Bronchial epithelial cell (primary cell): ENCODE measurements around the gene CHKA. TPM values are rescaled to one million over a fixed set of nuclear protein-coding genes. Genes with fewer than 3 reads are reported as not detected.

Source experiments
- DNase-seq: peaks from one replicate; pipeline ENCODE4 v3.0.0-alpha.2; 2010; ENCODE audit warnings: low read depth
- FAIRE-seq: peaks from 2 replicates; lab custom pipeline; 2011; peaks lifted over from hg19 to GRCh38; lab: Jason Lieb, UNC
- H3K27me3 ChIP-seq: 2 replicates; pipeline ENCODE4 v1.5.1; 2011; ENCODE audit warnings: low read length; ENCODE audit not compliant: control insufficient read depth, insufficient read depth
- H3K36me3 ChIP-seq: 2 replicates; pipeline ENCODE4 v1.5.1; 2011; ENCODE audit warnings: low read length; ENCODE audit not compliant: control insufficient read depth, insufficient read depth
- H3K4me3 ChIP-seq: 2 replicates; pipeline ENCODE4 v1.5.1; 2011; ENCODE audit warnings: mild to moderate bottlenecking, low read depth, low read length, control low read depth
- total RNA-seq: library from RNA; depleted of rRNA; stranded (reverse); fragments of >200 nt; gene quantifications from 2 replicates; pipeline ENCODE4 v1.2.1, GENCODE V29; 2014
- TF ChIP-seq, protein P1 (sequence below): IDR thresholded peaks from 2 replicates; pipeline ENCODE4 v1.5.1; 2011; ENCODE audit warnings: mild to moderate bottlenecking, moderate library complexity, low read length, control low read depth, inconsistent platforms; ENCODE audit not compliant: insufficient read depth, severe bottlenecking

CHKA gene
- total RNA-seq, 1 donor from 2014 or later: 7.4 TPM

DNA sequence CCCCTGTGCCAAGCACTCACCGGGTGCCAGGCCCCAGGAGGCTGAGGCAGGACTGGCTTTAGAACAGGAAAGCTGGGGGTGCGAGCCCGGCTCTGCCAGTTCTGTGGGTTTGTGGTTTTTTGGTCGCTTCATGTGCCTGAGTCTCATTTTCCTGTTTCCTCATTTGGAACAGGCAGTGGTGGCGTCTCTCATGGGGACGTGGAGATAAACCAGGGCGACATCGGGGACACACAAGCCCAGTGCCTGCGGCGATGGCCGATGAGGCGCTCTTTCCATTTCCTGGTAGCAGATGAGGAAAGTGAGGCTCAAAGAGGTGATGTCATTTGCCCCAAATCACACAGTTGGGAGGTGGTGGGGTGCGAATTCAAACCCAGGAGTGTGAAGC lies 20.8 kb upstream of the CHKA start:
- FAIRE-seq: no peak
- DNase-seq: no peak
- TF ChIP-seq, protein P1, sequence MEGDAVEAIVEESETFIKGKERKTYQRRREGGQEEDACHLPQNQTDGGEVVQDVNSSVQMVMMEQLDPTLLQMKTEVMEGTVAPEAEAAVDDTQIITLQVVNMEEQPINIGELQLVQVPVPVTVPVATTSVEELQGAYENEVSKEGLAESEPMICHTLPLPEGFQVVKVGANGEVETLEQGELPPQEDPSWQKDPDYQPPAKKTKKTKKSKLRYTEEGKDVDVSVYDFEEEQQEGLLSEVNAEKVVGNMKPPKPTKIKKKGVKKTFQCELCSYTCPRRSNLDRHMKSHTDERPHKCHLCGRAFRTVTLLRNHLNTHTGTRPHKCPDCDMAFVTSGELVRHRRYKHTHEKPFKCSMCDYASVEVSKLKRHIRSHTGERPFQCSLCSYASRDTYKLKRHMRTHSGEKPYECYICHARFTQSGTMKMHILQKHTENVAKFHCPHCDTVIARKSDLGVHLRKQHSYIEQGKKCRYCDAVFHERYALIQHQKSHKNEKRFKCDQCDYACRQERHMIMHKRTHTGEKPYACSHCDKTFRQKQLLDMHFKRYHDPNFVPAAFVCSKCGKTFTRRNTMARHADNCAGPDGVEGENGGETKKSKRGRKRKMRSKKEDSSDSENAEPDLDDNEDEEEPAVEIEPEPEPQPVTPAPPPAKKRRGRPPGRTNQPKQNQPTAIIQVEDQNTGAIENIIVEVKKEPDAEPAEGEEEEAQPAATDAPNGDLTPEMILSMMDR: no peak
- Histone ChIP-seq H3K4me3 (no peak overlapping the region), H3K36me3 (no peaks in the 10 kb centered on the region), H3K27me3 (no peaks in the 10 kb centered on the region)

DNA sequence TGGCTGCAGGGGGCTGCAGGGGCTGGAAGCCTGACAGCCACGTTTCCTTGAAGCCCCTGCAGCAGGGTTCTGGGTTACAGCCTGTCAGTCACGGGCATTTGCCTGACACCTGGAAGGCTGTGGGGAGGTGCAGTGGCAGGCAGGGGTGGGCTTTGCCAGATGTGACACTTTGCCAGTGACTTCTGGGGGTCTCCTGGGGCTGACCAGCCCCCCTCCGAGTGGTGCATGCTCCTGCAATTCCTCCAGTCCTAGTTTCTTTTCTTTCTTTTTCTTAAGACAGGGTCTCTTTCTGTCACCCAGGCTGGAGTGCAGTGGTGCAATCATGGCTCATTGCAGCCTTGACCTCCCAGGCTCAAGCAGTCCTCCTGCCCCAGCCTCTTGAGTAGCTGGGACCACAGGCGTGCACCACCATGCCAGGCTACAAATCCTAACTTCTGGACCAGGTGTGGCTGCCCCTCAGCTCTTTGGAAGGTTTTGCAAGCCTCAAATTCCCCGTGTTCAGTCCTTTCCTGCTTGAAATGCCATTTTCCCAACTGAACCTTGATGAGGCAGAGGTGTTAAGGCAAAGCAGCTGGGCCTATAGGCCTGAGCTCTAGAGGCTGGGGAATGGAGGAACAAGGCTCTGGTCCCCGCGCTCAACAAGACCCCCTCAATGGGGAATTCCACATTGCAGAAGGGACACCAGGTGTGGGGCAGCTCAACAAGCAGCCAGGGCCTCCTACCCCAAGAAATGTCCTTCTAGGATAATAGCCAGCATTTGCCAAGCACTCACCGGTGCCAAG lies 20.2 kb upstream of the CHKA start:
- FAIRE-seq (no peak), DNase-seq (no peak)
- TF ChIP-seq, protein P1: no peak
- H3K27me3 ChIP-seq: no peaks in the 10 kb centered on the region
- H3K36me3 ChIP-seq: no peaks in the 10 kb centered on the region
- no peak overlapping the region for H3K4me3 ChIP-seq

DNA sequence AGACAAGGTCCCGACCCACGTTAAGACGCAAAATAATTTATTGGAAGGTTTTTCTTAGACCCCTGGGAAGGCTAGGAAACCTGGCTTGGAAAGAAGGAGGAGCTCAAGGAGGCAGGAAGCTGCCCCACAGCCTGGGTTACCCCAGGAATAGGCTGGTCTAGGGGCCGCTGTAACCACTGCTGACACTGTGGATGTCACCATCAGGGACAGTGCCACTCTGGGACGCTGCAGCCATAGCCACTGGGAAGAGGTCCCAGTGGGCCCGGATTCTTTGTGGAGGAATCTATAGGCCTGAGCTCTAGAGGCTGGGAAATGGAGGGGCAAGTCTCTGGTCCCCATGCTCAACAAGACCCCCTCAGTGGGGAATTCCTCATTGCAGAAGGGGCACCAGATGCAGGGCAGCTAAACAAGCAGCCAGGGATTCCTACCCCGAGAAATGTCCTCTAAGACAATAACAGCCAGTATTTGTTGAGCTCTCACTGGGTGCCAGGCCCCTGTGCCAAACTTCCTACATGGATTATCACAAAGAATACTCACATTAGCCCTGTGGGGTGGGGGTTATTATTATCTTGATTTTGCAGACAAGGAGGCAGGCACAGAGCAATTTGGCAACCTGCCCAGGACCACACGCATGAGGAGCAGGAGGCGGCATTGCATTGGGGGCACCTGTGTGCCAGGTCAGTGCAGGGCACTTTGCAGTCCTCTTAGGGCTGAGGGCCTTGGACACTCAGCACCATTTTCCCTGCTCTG lies 19.5 kb upstream of the CHKA start:
- Histone ChIP-seq H3K27me3 (no peaks in the 10 kb centered on the region), H3K4me3 (no peak overlapping the region), H3K36me3 (no peaks in the 10 kb centered on the region)
- TF ChIP-seq, protein P1: no peak
- FAIRE-seq (no peak), DNase-seq (no peak)

DNA sequence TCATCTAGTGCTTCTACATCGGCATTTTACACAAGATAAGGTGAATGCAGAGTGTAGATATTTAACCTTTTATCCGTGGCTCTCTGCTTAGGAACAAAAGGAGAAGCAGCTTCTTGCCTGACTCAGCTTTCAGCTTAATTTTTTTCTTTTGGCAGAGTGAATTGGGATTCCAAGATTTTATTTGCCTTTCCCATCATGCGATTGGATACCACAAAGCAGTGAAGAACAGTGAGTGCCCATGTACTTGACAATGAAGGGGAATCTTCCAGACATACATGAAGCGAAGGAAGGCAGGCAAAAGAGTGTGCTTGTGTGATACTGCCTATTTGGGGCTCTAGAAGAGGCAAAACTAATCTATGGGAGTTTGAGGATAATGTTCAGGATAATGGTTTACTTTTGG lies 17.0 kb upstream of the CHKA start:
- Histone ChIP-seq H3K4me3 (no peak overlapping the region), H3K36me3 (no peaks in the 10 kb centered on the region), H3K27me3 (no peaks in the 10 kb centered on the region)
- FAIRE-seq (no peak), DNase-seq (no peak)
- TF ChIP-seq, protein P1: no peak

DNA sequence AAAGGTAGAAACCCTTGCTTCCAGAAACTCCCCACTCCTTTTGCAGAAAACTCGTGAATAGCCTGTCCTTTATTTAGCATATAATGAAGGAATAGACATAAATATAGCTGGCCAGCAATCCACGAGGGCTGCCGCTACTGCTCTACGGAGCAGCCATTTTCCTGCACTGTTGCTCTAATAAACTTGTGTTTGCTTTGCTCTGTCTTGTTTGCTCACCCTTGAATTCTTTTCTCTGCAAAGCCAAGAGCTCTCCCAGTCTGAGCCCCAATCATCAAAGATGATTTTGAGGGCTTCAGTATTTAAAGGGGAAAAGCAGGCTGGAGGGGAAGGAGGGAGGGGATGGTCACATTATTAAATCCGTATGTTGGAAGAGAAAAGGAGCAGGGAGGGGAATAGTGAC lies 16.6 kb upstream of the CHKA start:
- TF ChIP-seq, protein P1: no peak
- no peak for FAIRE-seq

More for the DNA sequence above, 16.6 kb upstream of the CHKA start:
- no peaks in the 10 kb centered on the region for H3K36me3 ChIP-seq
- no peak for DNase-seq
- H3K27me3 ChIP-seq: no peaks in the 10 kb centered on the region
- H3K4me3 ChIP-seq: no peak overlapping the region
